Stomach (tissue), 4 donors: ENCODE measurements around the gene ZFPM1.

Experiments
- POLR2AphosphoS5 ChIP-seq, 3 donors: sonication (generic); formaldehyde crosslinking; IDR thresholded peaks; one replicate each; pipeline ENCODE4 v1.6.1; 2016; ENCODE audit warnings: antibody characterized with exemption in 3 of 3
- TF ChIP-seq, protein P1 (sequence below), 7 experiments: fragments of 450-650 bp in 4 of 7; fragments of 200-600 bp in 3 of 7; sonication (generic) in 3 of 7; IDR thresholded peaks; one replicate each; pipeline ENCODE4 v1.5.1; 2016 to 2019; ENCODE audit warnings: antibody characterized with exemption in 7 of 7, control low read depth in 2 of 7, mild to moderate bottlenecking in 1 of 7

DNA sequence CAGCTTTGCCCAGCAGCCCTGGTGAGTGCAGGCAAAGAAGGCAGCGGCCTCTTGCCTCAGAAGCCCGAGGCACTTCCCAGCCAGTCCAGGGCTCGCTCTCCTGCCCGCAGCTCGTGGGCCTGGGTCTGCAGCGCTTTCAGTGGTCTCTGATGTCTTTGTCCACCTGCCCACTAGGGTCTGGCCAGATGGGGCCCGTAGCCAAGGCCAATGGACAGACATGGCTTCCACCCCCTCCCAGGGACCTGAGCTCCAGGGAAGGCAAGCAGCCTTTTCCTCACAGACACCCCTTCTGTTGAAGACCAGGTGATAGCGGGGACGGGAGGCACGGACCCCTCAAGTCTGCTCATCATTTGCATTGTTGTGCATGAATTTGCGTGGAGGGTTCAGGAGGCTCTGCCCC, 83.4 kb downstream of the ZFPM1 start:
- TF ChIP-seq, protein P1, sequence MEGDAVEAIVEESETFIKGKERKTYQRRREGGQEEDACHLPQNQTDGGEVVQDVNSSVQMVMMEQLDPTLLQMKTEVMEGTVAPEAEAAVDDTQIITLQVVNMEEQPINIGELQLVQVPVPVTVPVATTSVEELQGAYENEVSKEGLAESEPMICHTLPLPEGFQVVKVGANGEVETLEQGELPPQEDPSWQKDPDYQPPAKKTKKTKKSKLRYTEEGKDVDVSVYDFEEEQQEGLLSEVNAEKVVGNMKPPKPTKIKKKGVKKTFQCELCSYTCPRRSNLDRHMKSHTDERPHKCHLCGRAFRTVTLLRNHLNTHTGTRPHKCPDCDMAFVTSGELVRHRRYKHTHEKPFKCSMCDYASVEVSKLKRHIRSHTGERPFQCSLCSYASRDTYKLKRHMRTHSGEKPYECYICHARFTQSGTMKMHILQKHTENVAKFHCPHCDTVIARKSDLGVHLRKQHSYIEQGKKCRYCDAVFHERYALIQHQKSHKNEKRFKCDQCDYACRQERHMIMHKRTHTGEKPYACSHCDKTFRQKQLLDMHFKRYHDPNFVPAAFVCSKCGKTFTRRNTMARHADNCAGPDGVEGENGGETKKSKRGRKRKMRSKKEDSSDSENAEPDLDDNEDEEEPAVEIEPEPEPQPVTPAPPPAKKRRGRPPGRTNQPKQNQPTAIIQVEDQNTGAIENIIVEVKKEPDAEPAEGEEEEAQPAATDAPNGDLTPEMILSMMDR (IDR thresholded peaks at IDR 0.05), result no peak
- TF ChIP-seq POLR2AphosphoS5 (IDR thresholded peaks at IDR 0.05), result no peak
